Astrocyte (in vitro differentiated cells and primary cell): ENCODE measurements around the gene RTF1. TPM values are rescaled to one million over a fixed set of nuclear protein-coding genes. Genes with fewer than 3 reads are reported as not detected.
A peak's percentile ranks its signal among the peaks of the same experiment; 100 is the strongest.

Experiments used
- DNase-seq: peaks from one replicate; pipeline ENCODE4 v3.0.0-alpha.2; 2010; ENCODE audit warnings: low read depth
- FAIRE-seq: peaks from 2 replicates; lab custom pipeline; 2011; peaks lifted over from hg19 to GRCh38; lab: Jason Lieb, UNC
- H2AFZ ChIP-seq: 2 replicates; pipeline ENCODE4 v1.6.0; 2012; ENCODE audit warnings: low read depth, low read length, inconsistent platforms
- H3K27ac ChIP-seq: 2 replicates; pipeline ENCODE4 v1.5.1; 2011; ENCODE audit warnings: low read depth, low read length, inconsistent platforms
- H3K27me3 ChIP-seq: 2 replicates; pipeline ENCODE4 v1.6.0; 2011; ENCODE audit warnings: low read length, inconsistent platforms; ENCODE audit not compliant: insufficient read depth
- H3K36me3 ChIP-seq: 2 replicates; pipeline ENCODE4 v1.5.1; 2011; ENCODE audit warnings: low read length, inconsistent platforms; ENCODE audit not compliant: insufficient read depth
- H3K4me1 ChIP-seq: 2 replicates; pipeline ENCODE4 v1.5.1; 2011; ENCODE audit warnings: low read length, inconsistent platforms; ENCODE audit not compliant: insufficient read depth
- H3K4me2 ChIP-seq: 2 replicates; pipeline ENCODE4 v1.6.0; 2012; ENCODE audit warnings: low read length, inconsistent platforms
- H3K4me3 ChIP-seq: 2 replicates; pipeline ENCODE4 v1.5.1; 2011; ENCODE audit warnings: low read depth, mild to moderate bottlenecking, low read length, inconsistent platforms; ENCODE audit not compliant: insufficient read depth
- H3K79me2 ChIP-seq: 2 replicates; pipeline ENCODE4 v1.6.0; 2012; ENCODE audit warnings: mild to moderate bottlenecking, low read length, inconsistent platforms; ENCODE audit not compliant: insufficient read depth
- H3K9ac ChIP-seq: 2 replicates; pipeline ENCODE4 v1.6.0; 2012; ENCODE audit warnings: mild to moderate bottlenecking, low read length, inconsistent platforms
- H3K9me3 ChIP-seq: 2 replicates; pipeline ENCODE4 v1.5.1; 2012; ENCODE audit warnings: low read depth, mild to moderate bottlenecking, low read length, inconsistent platforms; ENCODE audit not compliant: insufficient read depth
- H4K20me1 ChIP-seq: 2 replicates; pipeline ENCODE4 v1.6.0; 2012; ENCODE audit warnings: low read length, inconsistent platforms; ENCODE audit not compliant: insufficient read depth
- H3K27ac Mint-ChIP-seq: one replicate; pipeline ENCODE4 v1.8.0; 2021; ENCODE audit warnings: mild to moderate bottlenecking, mixed read lengths; ENCODE audit not compliant: unreplicated experiment
- H3K27me3 Mint-ChIP-seq: one replicate; pipeline ENCODE4 v1.8.0; 2021; ENCODE audit warnings: low read depth, mixed read lengths; ENCODE audit not compliant: unreplicated experiment
- H3K36me3 Mint-ChIP-seq: one replicate; pipeline ENCODE4 v1.8.0; 2021; ENCODE audit warnings: low read depth, mixed read lengths; ENCODE audit not compliant: unreplicated experiment
- H3K4me1 Mint-ChIP-seq: one replicate; pipeline ENCODE4 v1.8.0; 2021; ENCODE audit warnings: low read depth, mixed read lengths; ENCODE audit not compliant: unreplicated experiment
- H3K4me3 Mint-ChIP-seq: one replicate; pipeline ENCODE4 v1.8.0; 2021; ENCODE audit warnings: mild to moderate bottlenecking, moderate library complexity, mixed read lengths; ENCODE audit not compliant: unreplicated experiment
- H3K9me3 Mint-ChIP-seq: one replicate; pipeline ENCODE4 v1.8.0; 2021; ENCODE audit warnings: mild to moderate bottlenecking, mixed read lengths; ENCODE audit not compliant: unreplicated experiment
- EZH2 ChIP-seq: IDR thresholded peaks from 2 replicates; pipeline ENCODE4 v1.6.1; 2012; ENCODE audit warnings: mild to moderate bottlenecking, low read length, inconsistent platforms; ENCODE audit not compliant: insufficient read depth
- total RNA-seq: library from RNA; stranded (reverse); gene quantifications from 2 replicates; pipeline ENCODE4 v1.2.1, GENCODE V29; 2021
- TF ChIP-seq, protein P1 (sequence below): IDR thresholded peaks from 2 replicates; pipeline ENCODE4 v1.5.1; 2011; ENCODE audit warnings: low read depth, mild to moderate bottlenecking, inconsistent platforms, low read length, moderate library complexity; ENCODE audit not compliant: insufficient read depth

Gene RTF1
- total RNA-seq, 1 donor from 2014 or later = 42.0 TPM

DNA sequence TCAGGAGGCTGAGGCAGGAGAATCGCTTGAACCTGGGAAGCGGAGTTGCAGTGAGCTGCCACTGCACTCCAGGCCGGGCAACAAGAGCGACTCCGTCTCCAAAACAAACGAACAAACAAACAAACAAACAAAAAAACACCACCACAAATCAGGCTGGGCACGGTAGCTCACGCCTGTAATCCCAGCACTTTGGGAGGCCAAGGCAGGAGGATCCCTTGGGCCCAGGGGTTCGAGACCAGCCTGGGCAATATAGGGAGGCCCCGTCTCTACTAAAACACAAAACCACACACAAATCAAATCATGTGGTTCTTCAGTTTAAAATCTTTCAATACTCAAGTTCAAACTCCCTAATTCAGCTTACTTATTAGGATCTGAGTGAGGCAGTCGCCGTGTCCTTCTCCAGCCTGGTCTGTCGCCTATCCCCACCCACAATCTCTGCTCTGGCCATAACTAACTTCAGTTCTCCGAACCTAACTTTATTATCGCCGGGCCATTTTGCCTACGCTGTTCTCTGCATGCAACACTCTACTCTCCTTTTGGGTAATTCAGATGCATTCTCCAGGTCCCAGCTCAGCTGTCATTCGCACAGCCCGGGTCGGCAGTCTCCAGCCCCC, 660 bp upstream of the RTF1 start:
- peak overlapping the region; percentile 95 for H3K9ac ChIP-seq
- no peaks in the 10 kb centered on the region for H3K36me3 ChIP-seq
- H3K4me3 ChIP-seq = peak overlapping the region; percentile 92
- H4K20me1 ChIP-seq = peaks cover 36% of the 10 kb centered on the region
- Mint-ChIP-seq H3K27me3 (no peaks in the 10 kb centered on the region), H3K27ac (peak overlapping the region; percentile 91), H3K4me1 (peaks cover 14% of the 10 kb centered on the region), H3K36me3 (peaks cover 3% of the 10 kb centered on the region), H3K9me3 (no peaks in the 10 kb centered on the region), H3K4me3 (peak overlapping the region; percentile 99)
- peak overlapping the region; percentile 99 for H3K4me2 ChIP-seq
- TF ChIP-seq, protein P1, sequence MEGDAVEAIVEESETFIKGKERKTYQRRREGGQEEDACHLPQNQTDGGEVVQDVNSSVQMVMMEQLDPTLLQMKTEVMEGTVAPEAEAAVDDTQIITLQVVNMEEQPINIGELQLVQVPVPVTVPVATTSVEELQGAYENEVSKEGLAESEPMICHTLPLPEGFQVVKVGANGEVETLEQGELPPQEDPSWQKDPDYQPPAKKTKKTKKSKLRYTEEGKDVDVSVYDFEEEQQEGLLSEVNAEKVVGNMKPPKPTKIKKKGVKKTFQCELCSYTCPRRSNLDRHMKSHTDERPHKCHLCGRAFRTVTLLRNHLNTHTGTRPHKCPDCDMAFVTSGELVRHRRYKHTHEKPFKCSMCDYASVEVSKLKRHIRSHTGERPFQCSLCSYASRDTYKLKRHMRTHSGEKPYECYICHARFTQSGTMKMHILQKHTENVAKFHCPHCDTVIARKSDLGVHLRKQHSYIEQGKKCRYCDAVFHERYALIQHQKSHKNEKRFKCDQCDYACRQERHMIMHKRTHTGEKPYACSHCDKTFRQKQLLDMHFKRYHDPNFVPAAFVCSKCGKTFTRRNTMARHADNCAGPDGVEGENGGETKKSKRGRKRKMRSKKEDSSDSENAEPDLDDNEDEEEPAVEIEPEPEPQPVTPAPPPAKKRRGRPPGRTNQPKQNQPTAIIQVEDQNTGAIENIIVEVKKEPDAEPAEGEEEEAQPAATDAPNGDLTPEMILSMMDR = no peak
- no peak for TF ChIP-seq EZH2
- DNase-seq = no peak
- H3K27ac ChIP-seq = peak overlapping the region; percentile 80
- peaks cover 4% of the 10 kb centered on the region for H3K4me1 ChIP-seq
- H3K9me3 ChIP-seq = no peaks in the 10 kb centered on the region
- no peaks in the 10 kb centered on the region for H3K27me3 ChIP-seq
- no peak for FAIRE-seq
- H2AFZ ChIP-seq = peak overlapping the region; percentile 96
- H3K79me2 ChIP-seq = peaks cover 55% of the 10 kb centered on the region

DNA sequence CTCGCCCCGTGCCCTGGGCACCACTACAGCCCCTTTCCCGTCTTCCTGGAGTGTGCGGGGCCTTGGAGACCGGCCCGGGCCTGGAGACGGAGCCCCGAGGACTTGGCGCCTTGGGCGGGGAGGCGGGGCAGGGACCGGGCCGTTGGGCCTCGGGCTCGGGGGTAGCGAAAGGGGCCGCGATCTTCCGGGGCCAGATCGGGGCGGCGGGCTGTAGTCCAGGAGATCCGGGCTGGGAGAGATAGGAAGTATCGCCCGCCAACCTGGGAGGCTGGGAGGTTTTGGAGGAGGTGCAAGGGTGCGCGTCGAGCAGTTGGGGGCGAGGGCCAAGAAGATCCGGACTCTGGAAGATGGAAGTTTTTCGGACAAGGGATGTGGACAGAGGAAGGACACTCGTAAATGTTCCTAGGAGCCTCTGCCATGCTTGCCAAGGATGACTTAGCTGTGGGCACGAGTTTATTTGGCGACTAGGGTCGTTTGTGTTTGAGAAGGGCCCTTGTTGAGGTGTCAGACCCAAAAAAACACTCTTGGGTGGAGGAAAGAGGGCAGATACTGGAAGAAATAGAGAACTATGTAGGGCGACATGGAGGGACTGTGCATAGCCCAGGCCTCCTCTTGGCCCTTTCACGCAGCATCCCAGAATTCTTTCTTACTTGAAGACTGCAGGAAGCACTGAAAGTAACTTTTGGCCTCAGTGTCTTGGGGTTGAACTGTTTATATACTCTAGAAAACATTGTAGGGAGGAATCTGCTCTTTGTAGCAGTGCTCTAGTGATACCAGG, 712 bp downstream of the RTF1 start:
- H3K9ac ChIP-seq = peak overlapping the region; percentile 95
- H4K20me1 ChIP-seq = peaks cover 48% of the 10 kb centered on the region
- H3K4me1 Mint-ChIP-seq = peaks cover 14% of the 10 kb centered on the region
- no peaks in the 10 kb centered on the region for H3K27me3 ChIP-seq
- no peak for FAIRE-seq
- H3K9me3 Mint-ChIP-seq = no peaks in the 10 kb centered on the region
- H3K4me2 ChIP-seq = peak overlapping the region; percentile 99
- H3K27ac ChIP-seq = peak overlapping the region; percentile 80
- no peaks in the 10 kb centered on the region for H3K36me3 ChIP-seq
- H3K9me3 ChIP-seq = no peaks in the 10 kb centered on the region
- peak overlapping the region; percentile 92 for H3K4me3 ChIP-seq
- TF ChIP-seq, protein P1 = no peak
- no peak for TF ChIP-seq EZH2
- no peak for DNase-seq
- H3K79me2 ChIP-seq = peaks cover 69% of the 10 kb centered on the region
- peak overlapping the region; percentile 90 for H2AFZ ChIP-seq
- peaks cover 4% of the 10 kb centered on the region for H3K4me1 ChIP-seq
- H3K27me3 Mint-ChIP-seq = no peaks in the 10 kb centered on the region
- H3K36me3 Mint-ChIP-seq = peaks cover 3% of the 10 kb centered on the region
- H3K4me3 Mint-ChIP-seq = peak overlapping the region; percentile 99
- H3K27ac Mint-ChIP-seq = peak overlapping the region; percentile 91
